Astrocyte (in vitro differentiated cells and primary cell): ENCODE data around the gene GPBP1L1. TPM values are rescaled to one million over a fixed set of nuclear protein-coding genes. Genes with fewer than 3 reads are reported as not detected.

Source experiments
- DNase-seq: peaks from one replicate; pipeline ENCODE4 v3.0.0-alpha.2; 2010; ENCODE audit warnings: low read depth
- FAIRE-seq: peaks from 2 replicates; lab custom pipeline; 2011; peaks lifted over from hg19 to GRCh38; lab: Jason Lieb, UNC
- H2AFZ ChIP-seq: 2 replicates; pipeline ENCODE4 v1.6.0; 2012; ENCODE audit warnings: low read depth, low read length, inconsistent platforms
- H3K27ac ChIP-seq: 2 replicates; pipeline ENCODE4 v1.5.1; 2011; ENCODE audit warnings: low read depth, low read length, inconsistent platforms
- H3K27me3 ChIP-seq: 2 replicates; pipeline ENCODE4 v1.6.0; 2011; ENCODE audit warnings: low read length, inconsistent platforms; ENCODE audit not compliant: insufficient read depth
- H3K36me3 ChIP-seq: 2 replicates; pipeline ENCODE4 v1.5.1; 2011; ENCODE audit warnings: low read length, inconsistent platforms; ENCODE audit not compliant: insufficient read depth
- H3K4me1 ChIP-seq: 2 replicates; pipeline ENCODE4 v1.5.1; 2011; ENCODE audit warnings: low read length, inconsistent platforms; ENCODE audit not compliant: insufficient read depth
- H3K4me2 ChIP-seq: 2 replicates; pipeline ENCODE4 v1.6.0; 2012; ENCODE audit warnings: low read length, inconsistent platforms
- H3K4me3 ChIP-seq: 2 replicates; pipeline ENCODE4 v1.5.1; 2011; ENCODE audit warnings: low read depth, mild to moderate bottlenecking, low read length, inconsistent platforms; ENCODE audit not compliant: insufficient read depth
- H3K79me2 ChIP-seq: 2 replicates; pipeline ENCODE4 v1.6.0; 2012; ENCODE audit warnings: mild to moderate bottlenecking, low read length, inconsistent platforms; ENCODE audit not compliant: insufficient read depth
- H3K9ac ChIP-seq: 2 replicates; pipeline ENCODE4 v1.6.0; 2012; ENCODE audit warnings: mild to moderate bottlenecking, low read length, inconsistent platforms
- H3K9me3 ChIP-seq: 2 replicates; pipeline ENCODE4 v1.5.1; 2012; ENCODE audit warnings: low read depth, mild to moderate bottlenecking, low read length, inconsistent platforms; ENCODE audit not compliant: insufficient read depth
- H4K20me1 ChIP-seq: 2 replicates; pipeline ENCODE4 v1.6.0; 2012; ENCODE audit warnings: low read length, inconsistent platforms; ENCODE audit not compliant: insufficient read depth
- H3K27ac Mint-ChIP-seq: one replicate; pipeline ENCODE4 v1.8.0; 2021; ENCODE audit warnings: mild to moderate bottlenecking, mixed read lengths; ENCODE audit not compliant: unreplicated experiment
- H3K27me3 Mint-ChIP-seq: one replicate; pipeline ENCODE4 v1.8.0; 2021; ENCODE audit warnings: low read depth, mixed read lengths; ENCODE audit not compliant: unreplicated experiment
- H3K36me3 Mint-ChIP-seq: one replicate; pipeline ENCODE4 v1.8.0; 2021; ENCODE audit warnings: low read depth, mixed read lengths; ENCODE audit not compliant: unreplicated experiment
- H3K4me1 Mint-ChIP-seq: one replicate; pipeline ENCODE4 v1.8.0; 2021; ENCODE audit warnings: low read depth, mixed read lengths; ENCODE audit not compliant: unreplicated experiment
- H3K4me3 Mint-ChIP-seq: one replicate; pipeline ENCODE4 v1.8.0; 2021; ENCODE audit warnings: mild to moderate bottlenecking, moderate library complexity, mixed read lengths; ENCODE audit not compliant: unreplicated experiment
- H3K9me3 Mint-ChIP-seq: one replicate; pipeline ENCODE4 v1.8.0; 2021; ENCODE audit warnings: mild to moderate bottlenecking, mixed read lengths; ENCODE audit not compliant: unreplicated experiment
- CTCF ChIP-seq: IDR thresholded peaks from 2 replicates; pipeline ENCODE4 v1.5.1; 2011; ENCODE audit warnings: low read depth, mild to moderate bottlenecking, inconsistent platforms, low read length, moderate library complexity; ENCODE audit not compliant: insufficient read depth
- EZH2 ChIP-seq: IDR thresholded peaks from 2 replicates; pipeline ENCODE4 v1.6.1; 2012; ENCODE audit warnings: mild to moderate bottlenecking, low read length, inconsistent platforms; ENCODE audit not compliant: insufficient read depth
- total RNA-seq: library from RNA; stranded (reverse); gene quantifications from 2 replicates; pipeline ENCODE4 v1.2.1, GENCODE V29; 2021

Gene GPBP1L1
- total RNA-seq, 1 donor from 2014 or later = 116 TPM

GRCh38 chr1:45716700-45717099 is 30.4 kb upstream of the GPBP1L1 start:
- no peaks in the 10 kb centered on the region for H4K20me1 ChIP-seq
- no peak overlapping the region for H3K9ac ChIP-seq
- peaks cover 5% of the 10 kb centered on the region for H3K4me1 Mint-ChIP-seq
- no peak overlapping the region for H3K4me2 ChIP-seq
- H3K27ac Mint-ChIP-seq = no peak overlapping the region
- no peak overlapping the region for H3K4me3 ChIP-seq
- peaks cover 7% of the 10 kb centered on the region for H3K36me3 Mint-ChIP-seq
- H3K4me1 ChIP-seq = no peaks in the 10 kb centered on the region
- no peaks in the 10 kb centered on the region for H3K27me3 Mint-ChIP-seq
- no peaks in the 10 kb centered on the region for H3K27me3 ChIP-seq
- no peaks in the 10 kb centered on the region for H3K9me3 Mint-ChIP-seq
- H3K4me3 Mint-ChIP-seq = no peak overlapping the region
- peaks cover 2% of the 10 kb centered on the region for H3K36me3 ChIP-seq
- H3K27ac ChIP-seq = no peak overlapping the region
- H3K79me2 ChIP-seq = no peaks in the 10 kb centered on the region
- FAIRE-seq = no peak
- TF ChIP-seq EZH2 = no peak
- TF ChIP-seq CTCF = no peak
- no peak overlapping the region for H2AFZ ChIP-seq
- DNase-seq = no peak
- no peaks in the 10 kb centered on the region for H3K9me3 ChIP-seq

DNA sequence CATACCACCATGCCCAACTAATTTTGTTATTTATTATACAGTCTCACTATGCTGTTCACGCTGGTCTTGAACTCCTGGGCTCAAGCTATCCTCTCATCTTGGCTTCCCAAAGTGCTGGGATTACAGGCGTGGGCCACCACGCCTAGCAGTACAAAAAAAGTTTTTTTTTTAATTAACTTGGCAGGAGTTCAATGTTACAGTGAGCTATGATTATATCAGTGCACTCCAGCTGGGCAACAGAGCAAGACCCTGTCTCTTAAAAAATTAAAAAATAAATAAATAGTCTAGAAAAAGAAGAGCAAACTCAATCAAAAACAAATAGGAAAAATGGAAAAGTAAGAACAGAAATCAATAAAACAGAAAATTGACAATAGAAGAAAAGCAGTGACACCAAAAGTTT is 27.4 kb upstream of the GPBP1L1 start:
- no peak overlapping the region for H3K9ac ChIP-seq
- H3K79me2 ChIP-seq = no peaks in the 10 kb centered on the region
- FAIRE-seq (no peak), DNase-seq (no peak)
- no peak overlapping the region for H2AFZ ChIP-seq
- no peak overlapping the region for H3K4me3 ChIP-seq
- Mint-ChIP-seq H3K27ac (no peak overlapping the region), H3K36me3 (peaks cover 12% of the 10 kb centered on the region), H3K4me3 (no peak overlapping the region), H3K27me3 (no peaks in the 10 kb centered on the region), H3K4me1 (no peaks in the 10 kb centered on the region), H3K9me3 (peaks cover 2% of the 10 kb centered on the region)
- no peaks in the 10 kb centered on the region for H3K9me3 ChIP-seq
- TF ChIP-seq CTCF = no peak
- no peak overlapping the region for H3K4me2 ChIP-seq
- no peaks in the 10 kb centered on the region for H4K20me1 ChIP-seq
- H3K27me3 ChIP-seq = no peaks in the 10 kb centered on the region
- no peak overlapping the region for H3K27ac ChIP-seq
- peaks cover 2% of the 10 kb centered on the region for H3K36me3 ChIP-seq
- H3K4me1 ChIP-seq = no peaks in the 10 kb centered on the region

GRCh38 chr1:45704637-45705036 is 18.3 kb upstream of the GPBP1L1 start:
- no peaks in the 10 kb centered on the region for H3K27me3 ChIP-seq
- Mint-ChIP-seq H3K4me3 (no peak overlapping the region), H3K27me3 (no peaks in the 10 kb centered on the region), H3K9me3 (peaks cover 7% of the 10 kb centered on the region), H3K27ac (no peak overlapping the region), H3K4me1 (no peaks in the 10 kb centered on the region), H3K36me3 (peaks cover 16% of the 10 kb centered on the region)
- H3K4me1 ChIP-seq = no peaks in the 10 kb centered on the region
- no peak overlapping the region for H3K9ac ChIP-seq
- no peaks in the 10 kb centered on the region for H3K36me3 ChIP-seq
- no peak overlapping the region for H2AFZ ChIP-seq
- H4K20me1 ChIP-seq = no peaks in the 10 kb centered on the region
- no peak overlapping the region for H3K4me3 ChIP-seq
- H3K4me2 ChIP-seq = no peak overlapping the region
- H3K9me3 ChIP-seq = no peaks in the 10 kb centered on the region
- no peak for TF ChIP-seq EZH2
- TF ChIP-seq CTCF = no peak
- no peak overlapping the region for H3K27ac ChIP-seq
- FAIRE-seq = no peak
- no peaks in the 10 kb centered on the region for H3K79me2 ChIP-seq
- no peak for DNase-seq
